Brain microvascular endothelial cell (primary cell): ENCODE results near the gene GGTA1.

Source experiments
- DNase-seq: peaks from one replicate; pipeline ENCODE4 v3.0.0-alpha.2; 2020
- H3K27ac ChIP-seq: fragments of 250-450 bp; sonication (Bioruptor Pico); 2 replicates; pipeline ENCODE4 v1.5.1; 2020; ENCODE audit warnings: mild to moderate bottlenecking, moderate library complexity
- H3K27me3 ChIP-seq: fragments of 250-450 bp; sonication (Bioruptor Pico); replicated peaks from 2 replicates; pipeline ENCODE4 v1.5.1; 2020; ENCODE audit warnings: mild to moderate bottlenecking
- H3K36me3 ChIP-seq: fragments of 250-450 bp; sonication (Bioruptor Pico); replicated peaks from 2 replicates; pipeline ENCODE4 v1.5.1; 2020; ENCODE audit warnings: mild to moderate bottlenecking
- H3K4me3 ChIP-seq: 2 replicates; pipeline ENCODE4 v1.5.1; 2011; ENCODE audit warnings: low read depth, mild to moderate bottlenecking, control low read depth, low read length, moderate library complexity
- CTCF ChIP-seq: IDR thresholded peaks from 2 replicates; pipeline ENCODE4 v1.5.1; 2011; ENCODE audit warnings: low read depth, mild to moderate bottlenecking, moderate library complexity, low read length, control low read depth, inconsistent platforms; ENCODE audit errors: missing control alignments
- in situ Hi-C: cut with HindIII; loops from 2 replicates; pipeline ENCODE4 v1.10.0; 2017; ENCODE audit warnings: low sequenced_read_pairs, low pct_ligation_motif_present

GGTA1 gene

DNA sequence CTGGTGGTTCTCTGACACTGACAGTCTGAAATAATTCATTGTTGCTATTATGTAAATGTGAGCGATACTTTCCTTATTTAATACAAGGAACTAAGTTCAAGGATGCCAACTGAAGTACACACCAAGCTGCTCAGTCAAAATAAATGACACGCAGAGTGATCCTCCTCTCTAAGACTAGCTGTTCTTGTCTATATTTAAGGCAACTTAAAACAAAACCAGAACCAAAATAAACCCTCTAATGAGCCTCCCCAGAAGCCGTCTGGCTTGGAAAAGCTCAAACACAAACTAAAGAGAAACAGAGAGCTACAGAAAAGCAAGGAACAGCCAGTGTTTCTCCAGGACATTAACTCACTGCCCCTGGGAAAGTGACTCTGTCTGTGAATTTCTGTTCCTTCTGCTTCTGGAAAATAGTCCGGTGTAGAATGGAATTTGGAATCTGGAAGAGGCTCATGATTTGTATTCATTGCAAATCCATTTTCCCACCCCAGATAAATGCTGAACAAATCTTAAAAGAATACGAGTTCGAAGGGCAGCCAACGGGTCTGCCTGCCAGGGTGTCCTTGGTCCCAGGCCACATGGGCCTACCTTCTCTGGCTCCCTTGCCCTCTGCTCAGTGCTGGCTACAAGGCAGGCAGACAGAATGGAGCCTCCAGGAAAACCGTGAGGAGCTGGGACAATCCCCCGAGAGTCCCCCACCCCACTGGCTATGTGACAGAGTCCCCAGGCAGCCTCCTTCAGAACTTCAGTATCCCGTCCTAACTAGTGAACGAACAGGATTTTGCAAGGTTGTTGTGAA, 14.8 kb downstream of the GGTA1 start:
- in situ Hi-C loops, result no loop called here
- DNase-seq, result no peak
- H3K27me3 ChIP-seq, result no peaks in the 10 kb centered on the region
- no peaks in the 10 kb centered on the region for H3K36me3 ChIP-seq
- no peak overlapping the region for H3K4me3 ChIP-seq
- no peak for TF ChIP-seq CTCF
- H3K27ac ChIP-seq, result no peak overlapping the region

DNA sequence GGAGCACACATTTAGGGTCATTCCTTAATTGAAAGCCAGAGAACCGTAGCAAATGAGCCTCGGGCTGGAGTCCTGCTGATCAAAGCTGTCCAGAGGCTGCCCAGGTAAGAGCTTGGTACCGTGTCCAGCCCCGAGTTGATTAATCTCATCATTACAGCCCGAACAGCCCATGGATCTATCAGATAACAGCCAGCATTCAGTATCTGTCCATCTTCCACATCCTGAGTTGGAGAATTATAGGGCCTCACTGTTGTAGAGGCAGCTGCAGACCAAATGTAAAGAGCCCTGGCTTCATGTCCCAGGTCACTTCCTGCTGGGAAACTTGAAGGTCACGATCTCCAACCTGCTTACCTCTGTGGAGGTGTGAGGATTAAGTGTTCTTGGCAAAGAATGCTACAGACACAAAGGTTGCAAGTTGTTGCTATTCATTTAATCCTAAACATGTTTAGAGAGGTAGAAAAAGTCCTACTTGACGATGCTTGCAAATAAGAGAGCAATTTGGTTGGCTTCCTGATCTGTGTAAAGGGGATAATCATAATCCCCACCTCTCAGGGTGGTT, 16.1 kb downstream of the GGTA1 start:
- no peak overlapping the region for H3K27ac ChIP-seq
- no peaks in the 10 kb centered on the region for H3K36me3 ChIP-seq
- DNase-seq, result no peak
- H3K4me3 ChIP-seq, result no peak overlapping the region
- H3K27me3 ChIP-seq, result no peaks in the 10 kb centered on the region
- no peak for TF ChIP-seq CTCF
- in situ Hi-C loops, result no loop called here

DNA sequence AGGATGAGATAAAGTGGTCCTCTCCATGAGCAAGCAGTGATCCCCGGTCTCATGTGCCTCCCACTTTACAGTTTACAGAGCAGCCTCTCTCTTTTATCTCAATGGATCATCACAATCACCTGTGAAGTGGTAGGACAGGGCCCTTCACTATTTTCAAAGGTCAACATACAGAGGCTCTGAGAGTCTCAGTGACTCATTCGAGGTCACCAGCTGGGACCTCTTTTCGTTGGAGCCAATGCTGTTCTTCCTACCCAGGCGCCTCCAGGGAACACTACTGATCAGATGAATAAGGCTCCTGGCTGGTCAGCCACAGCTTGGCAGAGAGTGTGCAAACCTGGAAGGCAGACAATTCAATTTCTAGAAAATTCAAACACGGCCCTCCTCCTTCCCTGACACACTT, 16.6 kb downstream of the GGTA1 start:
- no peak for TF ChIP-seq CTCF
- H3K4me3 ChIP-seq, result no peak overlapping the region
- no peak for DNase-seq
- in situ Hi-C loops, result no loop called here
- no peak overlapping the region for H3K27ac ChIP-seq
- H3K36me3 ChIP-seq, result no peaks in the 10 kb centered on the region
- no peaks in the 10 kb centered on the region for H3K27me3 ChIP-seq

DNA sequence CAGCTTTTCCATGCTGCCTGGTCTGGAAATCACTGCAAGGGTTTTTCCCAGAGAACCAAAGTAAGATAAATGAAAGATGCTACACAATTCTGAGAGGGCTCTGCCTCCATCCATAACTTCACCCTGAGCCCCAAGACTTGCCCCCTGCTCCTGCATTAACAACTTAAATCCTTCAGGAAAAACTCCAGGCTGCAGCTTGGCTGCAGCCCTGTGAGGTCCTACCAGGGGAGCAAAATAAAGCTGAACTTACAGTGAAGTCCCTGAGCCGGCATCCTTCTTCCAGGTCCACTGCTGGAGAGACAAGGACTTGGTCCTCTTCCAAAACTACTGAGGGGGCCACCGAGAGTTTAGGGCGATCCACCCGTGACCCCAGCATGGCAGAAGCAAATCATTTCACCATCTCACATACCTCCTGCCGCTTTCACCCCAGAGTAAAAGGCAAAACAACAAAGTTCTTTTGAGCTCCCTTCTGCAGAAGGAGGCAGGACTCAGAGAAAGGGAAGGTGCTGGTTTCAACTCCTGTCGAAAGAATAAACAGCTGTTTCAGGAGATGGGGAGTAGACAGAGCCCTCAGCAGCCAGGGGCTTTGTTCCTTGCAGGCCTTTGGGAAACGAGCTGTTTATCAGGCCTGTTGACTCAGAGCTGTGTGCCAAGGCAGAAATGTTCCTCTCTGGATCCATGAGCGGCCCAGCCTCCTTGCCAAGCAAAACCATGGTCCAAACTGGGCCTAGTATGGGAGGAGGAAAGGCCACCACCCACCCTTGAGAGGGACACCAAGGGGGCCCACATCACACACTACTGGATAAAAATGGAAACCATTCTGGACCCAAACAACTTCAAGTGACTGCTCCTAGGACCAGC, 20.6 kb downstream of the GGTA1 start:
- Histone ChIP-seq H3K27me3 (peaks cover 17% of the 10 kb centered on the region), H3K36me3 (no peaks in the 10 kb centered on the region), H3K4me3 (no peak overlapping the region), H3K27ac (no peak overlapping the region)
- no peak for DNase-seq
- TF ChIP-seq CTCF, result no peak
- in situ Hi-C loops, result no loop called here

GRCh38 chr9:121476156-121476555, 23.5 kb downstream of the GGTA1 start:
- Histone ChIP-seq H3K4me3 (no peak overlapping the region), H3K36me3 (no peaks in the 10 kb centered on the region), H3K27me3 (peaks cover 36% of the 10 kb centered on the region), H3K27ac (no peak overlapping the region)
- DNase-seq, result no peak
- no peak for TF ChIP-seq CTCF
- in situ Hi-C loops, result no loop called here
